GM18526 (cell line): Measurements from ENCODE around the gene MSH3.

Experiments used
- POLR2A ChIP-seq: IDR thresholded peaks from 3 replicates; pipeline ENCODE4 v1.6.1; 2011; ENCODE audit not compliant: insufficient read length; ENCODE audit errors: extremely low read depth

MSH3 gene

DNA sequence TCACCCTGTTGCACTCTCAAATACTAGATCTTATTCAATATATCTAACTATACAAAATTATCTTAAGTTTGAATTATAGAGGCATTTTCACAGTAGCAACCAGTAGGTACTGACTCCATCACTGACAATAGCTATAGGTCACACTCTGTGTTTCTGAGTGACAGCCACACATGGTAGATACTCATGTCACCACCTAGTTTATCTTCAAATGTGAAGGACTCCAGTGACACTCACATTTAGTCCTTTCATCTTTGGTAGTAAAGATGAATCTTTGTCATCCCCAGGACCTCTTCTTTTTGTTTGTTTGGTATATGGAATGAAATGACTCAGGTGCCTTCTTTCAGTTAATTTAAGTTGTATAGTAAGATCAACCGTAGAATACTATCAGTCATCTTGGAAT lies 102.8 kb downstream of the MSH3 start:
- TF ChIP-seq POLR2A, result no peak

DNA sequence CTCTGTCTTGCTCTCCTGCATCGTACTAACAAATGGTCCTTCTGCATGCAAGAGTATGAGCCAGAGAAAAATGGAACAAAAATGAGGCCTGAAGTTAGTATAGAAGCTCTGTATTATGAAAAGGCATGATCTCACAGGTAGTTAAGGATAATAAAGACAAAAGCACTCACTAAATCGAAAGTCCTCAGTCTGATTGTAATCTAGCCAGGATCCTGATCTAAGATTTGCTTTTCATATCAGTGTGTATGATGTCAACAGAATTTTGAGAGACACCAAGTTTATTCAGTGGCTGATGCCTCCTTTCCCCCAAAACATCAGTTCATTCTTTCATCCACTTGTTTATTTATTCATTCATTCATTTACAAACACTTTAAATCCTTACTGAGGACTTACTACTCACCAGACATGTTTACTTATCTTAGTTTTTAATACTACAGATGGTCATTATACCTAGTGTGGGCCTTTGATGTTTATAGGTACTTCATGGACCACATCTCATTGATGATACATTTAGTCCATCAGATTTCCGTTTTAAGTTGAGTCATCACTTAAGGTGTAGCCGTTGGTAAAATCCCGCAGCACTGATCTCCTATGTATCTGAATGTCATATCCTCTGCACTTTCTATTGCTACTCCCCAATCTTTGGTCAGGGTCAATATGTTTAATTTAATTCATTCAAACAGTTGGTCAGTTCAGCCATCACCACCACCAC lies 105.6 kb downstream of the MSH3 start:
- TF ChIP-seq POLR2A, result no peak

- no peak for TF ChIP-seq POLR2A
These were observed 106.2 kb downstream of the MSH3 start for GRCh38 chr5:80760680-80761079.

- no peak for TF ChIP-seq POLR2A
These were observed 106.7 kb downstream of the MSH3 start for GRCh38 chr5:80761176-80761575.

DNA sequence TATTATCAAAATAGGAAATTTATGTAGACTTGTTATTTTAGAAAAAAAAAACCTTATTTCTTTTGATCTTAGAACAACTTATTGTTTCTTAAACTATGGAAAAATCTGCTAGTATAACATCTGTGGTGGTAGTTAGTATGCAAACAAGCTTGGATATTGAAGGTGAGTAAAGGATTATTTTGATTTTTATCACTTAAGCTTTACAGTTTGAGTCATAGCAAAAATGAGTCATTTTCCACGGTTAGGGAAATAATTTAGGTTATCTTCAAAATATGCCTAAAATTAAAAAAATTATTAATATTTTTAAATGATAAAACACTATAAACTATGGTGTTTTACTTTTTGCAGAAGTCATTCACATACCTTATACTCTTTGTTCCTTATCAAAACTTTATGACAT lies 107.5 kb downstream of the MSH3 start:
- TF ChIP-seq POLR2A, result no peak

- TF ChIP-seq POLR2A, result no peak
These were observed 108.1 kb downstream of the MSH3 start for GRCh38 chr5:80762573-80762972.

DNA sequence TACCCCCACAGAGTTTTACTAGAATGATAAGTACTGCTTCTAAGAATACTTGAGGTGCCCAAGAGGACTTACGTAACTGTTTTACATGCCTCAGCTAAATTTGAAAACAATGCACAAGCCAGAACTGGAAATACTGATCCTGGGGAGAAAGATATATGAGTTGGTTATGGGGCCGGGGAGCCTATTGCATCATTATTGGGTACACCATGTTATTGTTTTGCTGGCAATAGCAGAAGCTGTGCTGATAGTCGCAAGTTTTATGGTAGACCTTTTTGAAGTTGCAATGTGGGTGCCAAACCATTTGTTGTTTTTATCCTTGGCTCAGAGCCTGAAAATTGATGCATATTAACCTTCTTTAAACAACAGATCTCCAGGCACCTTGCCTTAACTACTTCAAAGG lies 108.8 kb downstream of the MSH3 start:
- TF ChIP-seq POLR2A, result no peak

- TF ChIP-seq POLR2A, result no peak
These were observed 109.6 kb downstream of the MSH3 start for GRCh38 chr5:80763873-80764647.

GRCh38 chr5:80764786-80765185 lies 110.3 kb downstream of the MSH3 start:
- no peak for TF ChIP-seq POLR2A

DNA sequence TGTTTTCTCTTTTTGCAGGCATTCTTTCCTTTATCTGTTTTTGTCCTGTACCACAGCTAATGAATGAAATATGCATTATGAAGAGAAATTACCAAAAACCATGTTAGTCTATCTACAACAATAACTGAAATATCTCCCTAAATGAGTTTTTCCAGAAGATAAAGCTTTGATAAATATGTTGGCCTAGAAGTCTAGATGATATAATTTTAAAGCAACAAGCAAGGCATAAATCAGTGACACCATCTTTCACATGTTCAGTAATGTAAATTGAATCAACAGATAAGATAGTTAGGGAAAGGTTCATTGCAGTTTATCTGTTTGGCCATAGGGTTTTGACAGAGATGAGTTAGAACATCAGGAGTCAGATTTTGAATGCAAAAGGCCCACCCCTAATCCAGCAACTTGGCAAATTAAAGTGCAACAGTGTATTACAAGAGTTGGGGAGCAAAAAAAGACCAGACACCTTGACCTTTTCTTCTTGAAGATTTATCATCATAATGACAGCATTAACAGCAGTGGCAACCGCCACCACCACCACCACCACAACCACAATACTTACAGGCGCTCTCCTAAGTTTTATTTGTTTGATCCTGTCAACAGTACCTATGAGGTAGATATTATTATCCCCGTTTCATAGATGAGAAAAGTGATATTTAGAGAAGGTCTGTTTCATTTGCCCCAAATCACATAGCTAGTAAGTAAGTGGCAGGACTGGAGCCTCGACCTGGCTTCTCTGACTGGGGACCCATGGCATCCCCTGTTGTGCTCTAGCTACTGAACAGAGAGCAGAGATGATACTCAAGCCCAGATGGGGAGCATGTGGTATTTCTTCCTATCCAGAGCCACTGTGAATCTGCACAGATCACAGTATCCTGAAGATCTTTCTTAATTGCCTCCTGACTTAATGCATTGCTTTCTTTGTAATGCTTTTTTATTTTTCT lies 123.2 kb downstream of the MSH3 start:
- no peak for TF ChIP-seq POLR2A

DNA sequence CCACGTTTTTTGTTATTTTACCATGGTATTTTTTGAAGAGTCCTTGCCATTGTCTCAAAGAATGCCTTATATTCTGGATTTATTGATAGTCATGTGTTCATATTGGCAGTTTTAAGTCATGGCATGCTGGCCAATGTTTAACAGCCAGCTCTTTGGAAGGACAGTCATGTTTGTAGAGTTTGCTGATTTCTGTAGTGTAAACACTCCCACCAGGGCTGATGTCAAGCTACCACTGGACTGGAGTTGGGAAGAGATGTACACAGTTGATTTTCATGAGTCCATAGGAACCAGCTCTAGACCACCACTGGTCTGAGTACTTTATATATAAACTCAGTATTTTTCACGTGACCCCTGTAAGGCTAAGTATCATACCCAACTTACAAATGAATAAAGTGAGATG lies 125.6 kb downstream of the MSH3 start:
- TF ChIP-seq POLR2A, result no peak

- TF ChIP-seq POLR2A, result no peak
These were observed 126.4 kb downstream of the MSH3 start for GRCh38 chr5:80780761-80781285.

DNA sequence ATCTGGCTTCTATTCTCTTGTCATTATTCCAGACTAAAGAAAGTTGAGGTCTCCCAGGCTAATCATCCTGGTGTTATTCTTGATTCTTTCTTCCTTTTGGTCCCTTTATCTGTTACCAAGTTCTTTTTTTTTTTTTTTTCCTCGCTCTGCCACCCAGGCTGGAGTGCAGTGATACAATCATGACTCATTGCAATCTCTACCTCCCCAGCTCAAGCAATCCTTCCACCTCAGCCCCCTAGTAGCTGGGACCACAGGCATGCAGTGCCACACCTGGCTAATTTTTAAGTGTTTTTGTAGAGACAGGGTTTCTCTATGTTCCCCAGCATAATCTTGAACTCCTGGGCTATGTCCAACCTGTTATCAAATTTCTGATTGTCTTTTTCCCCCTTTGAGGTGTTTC lies 126.9 kb downstream of the MSH3 start:
- no peak for TF ChIP-seq POLR2A

DNA sequence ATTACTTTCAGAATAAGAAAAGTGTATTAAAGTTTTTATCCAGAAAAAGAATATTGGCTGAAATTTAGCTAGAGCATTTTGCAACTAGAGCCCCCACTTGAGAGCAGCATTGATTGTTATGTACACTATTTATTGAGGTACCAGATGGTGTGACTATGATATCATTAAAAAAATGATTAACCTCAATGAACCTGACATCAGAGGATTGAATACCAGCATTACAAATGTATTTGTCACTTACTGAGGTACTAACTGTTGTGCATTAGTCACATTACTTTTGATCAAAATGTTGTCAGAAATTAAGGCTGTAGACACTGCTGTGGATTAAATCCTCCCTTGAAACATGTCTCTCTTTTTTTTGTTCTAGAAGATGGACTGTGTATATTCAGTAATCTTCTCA lies 128.2 kb downstream of the MSH3 start:
- no peak for TF ChIP-seq POLR2A

GRCh38 chr5:80784451-80784850 lies 130.0 kb downstream of the MSH3 start:
- no peak for TF ChIP-seq POLR2A

- TF ChIP-seq POLR2A, result no peak
These were observed 136.2 kb downstream of the MSH3 start for GRCh38 chr5:80790698-80791097.

DNA sequence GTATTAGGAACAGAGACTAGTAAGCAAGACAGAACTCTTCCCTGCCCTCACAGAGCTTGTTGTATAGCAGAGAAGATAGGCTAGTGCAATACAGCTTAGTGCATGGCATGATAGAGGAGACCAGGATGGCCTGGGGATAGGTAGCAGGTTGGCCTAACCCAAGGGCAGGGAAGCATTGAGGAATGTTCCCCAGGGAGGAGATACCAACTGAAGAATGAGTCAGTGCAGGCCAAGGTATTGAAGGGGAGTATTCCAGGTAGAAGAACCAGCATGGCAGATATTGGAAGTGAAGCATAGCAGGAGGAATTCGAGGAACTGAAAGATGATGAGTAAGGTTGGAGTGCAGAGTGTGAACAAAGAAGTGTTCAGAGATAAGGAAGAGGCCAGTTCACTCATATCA lies 138.9 kb downstream of the MSH3 start:
- no peak for TF ChIP-seq POLR2A
